ENCODE measurements around the gene EPHA2. TPM values are rescaled to one million over a fixed set of nuclear protein-coding genes. Genes with fewer than 3 reads are reported as not detected.

EPHA2 gene
- total RNA-seq, 1 experiment from 2014 or later: 248 TPM

DNA sequence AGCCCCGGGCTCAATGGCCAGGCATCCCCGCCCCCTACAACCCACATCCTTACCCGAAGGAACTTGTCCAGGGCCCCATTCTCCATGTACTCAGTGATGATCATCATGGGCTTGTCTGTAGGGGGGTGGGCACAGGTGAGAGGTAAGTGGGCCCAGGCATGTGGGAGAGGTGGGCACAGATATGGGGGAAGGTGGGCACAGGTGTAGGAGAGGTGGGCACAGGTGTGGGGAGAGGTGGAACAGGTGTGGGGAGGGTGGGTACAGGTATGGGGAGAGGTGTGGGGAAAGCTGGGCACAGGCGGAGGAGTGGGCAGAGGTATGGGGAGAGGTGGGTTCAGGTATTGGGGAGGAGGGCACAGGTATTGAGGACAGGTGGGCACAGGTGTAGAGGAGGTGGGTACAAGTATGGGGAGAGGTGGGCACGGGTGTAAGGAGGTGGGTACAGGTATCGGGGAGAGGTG is 23.5 kb downstream of the EPHA2 start:
- Mint-ChIP-seq H3K36me3 (ENCODE audit: insufficient read depth, unreplicated experiment) (peaks cover 100% of the 10 kb centered on the region), H3K4me1 (ENCODE audit: insufficient read depth, unreplicated experiment) (peaks cover 16% of the 10 kb centered on the region), H3K27me3 (ENCODE audit: insufficient read depth, unreplicated experiment) (no peaks in the 10 kb centered on the region), H3K27ac (ENCODE audit: low read depth, unreplicated experiment) (no peak overlapping the region), H3K4me3 (ENCODE audit: unreplicated experiment) (no peak overlapping the region), H3K9me3 (ENCODE audit: unreplicated experiment) (no peaks in the 10 kb centered on the region)
- POLR2A ChIA-PET: no interaction called here
- TF ChIP-seq, protein P1, sequence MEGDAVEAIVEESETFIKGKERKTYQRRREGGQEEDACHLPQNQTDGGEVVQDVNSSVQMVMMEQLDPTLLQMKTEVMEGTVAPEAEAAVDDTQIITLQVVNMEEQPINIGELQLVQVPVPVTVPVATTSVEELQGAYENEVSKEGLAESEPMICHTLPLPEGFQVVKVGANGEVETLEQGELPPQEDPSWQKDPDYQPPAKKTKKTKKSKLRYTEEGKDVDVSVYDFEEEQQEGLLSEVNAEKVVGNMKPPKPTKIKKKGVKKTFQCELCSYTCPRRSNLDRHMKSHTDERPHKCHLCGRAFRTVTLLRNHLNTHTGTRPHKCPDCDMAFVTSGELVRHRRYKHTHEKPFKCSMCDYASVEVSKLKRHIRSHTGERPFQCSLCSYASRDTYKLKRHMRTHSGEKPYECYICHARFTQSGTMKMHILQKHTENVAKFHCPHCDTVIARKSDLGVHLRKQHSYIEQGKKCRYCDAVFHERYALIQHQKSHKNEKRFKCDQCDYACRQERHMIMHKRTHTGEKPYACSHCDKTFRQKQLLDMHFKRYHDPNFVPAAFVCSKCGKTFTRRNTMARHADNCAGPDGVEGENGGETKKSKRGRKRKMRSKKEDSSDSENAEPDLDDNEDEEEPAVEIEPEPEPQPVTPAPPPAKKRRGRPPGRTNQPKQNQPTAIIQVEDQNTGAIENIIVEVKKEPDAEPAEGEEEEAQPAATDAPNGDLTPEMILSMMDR (IDR thresholded peaks at IDR 0.05; ENCODE audit: unreplicated experiment): no peak
- intact Hi-C loops (cut with micrococcal nuclease): no loop called here
- CTCF ChIA-PET: no interaction called here
- BruUV-seq (replicated peaks): no TSS peak
- no peak for DNase-seq (ENCODE audit: unreplicated experiment)

DNA sequence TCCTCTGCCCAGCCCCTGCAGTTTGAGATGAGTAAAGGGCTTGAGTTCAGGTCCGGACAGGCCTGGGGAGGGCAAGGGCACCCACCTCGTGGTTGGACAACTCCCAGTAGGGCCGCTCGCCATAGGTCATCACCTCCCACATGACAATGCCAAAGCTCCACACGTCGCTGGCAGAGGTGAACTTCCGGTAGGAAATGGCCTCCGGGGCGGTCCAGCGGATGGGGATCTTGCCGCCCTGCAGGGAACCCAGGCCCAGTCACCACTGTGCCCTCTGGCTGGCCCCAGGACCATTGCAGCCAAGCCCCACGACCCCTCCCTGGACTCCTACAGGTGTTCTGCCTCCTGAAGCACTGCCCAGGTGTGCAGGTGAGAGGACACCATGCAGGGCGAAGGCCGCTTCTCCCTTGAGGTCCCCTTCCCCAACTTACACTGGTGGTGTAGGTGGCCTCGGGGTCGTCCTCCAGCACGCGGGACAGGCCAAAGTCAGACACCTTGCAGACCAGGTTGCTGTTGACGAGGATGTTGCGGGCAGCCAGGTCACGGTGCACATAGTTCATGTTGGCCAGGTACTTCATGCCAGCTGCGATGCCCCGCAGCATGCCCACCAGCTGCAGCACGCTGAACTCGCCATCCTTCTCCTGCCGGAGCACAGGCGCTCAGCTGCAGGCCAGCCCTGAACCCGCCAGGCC is 24.1 kb downstream of the EPHA2 start:
- POLR2A ChIA-PET: interaction anchor here (0.7 kb wide), 1 partner anchor 98 kb away, joined by 3 read pairs; no protein-coding TSS in a partner anchor
- Mint-ChIP-seq H3K27me3 (ENCODE audit: insufficient read depth, unreplicated experiment) (no peaks in the 10 kb centered on the region), H3K4me1 (ENCODE audit: insufficient read depth, unreplicated experiment) (peaks cover 16% of the 10 kb centered on the region), H3K27ac (ENCODE audit: low read depth, unreplicated experiment) (no peak overlapping the region), H3K9me3 (ENCODE audit: unreplicated experiment) (no peaks in the 10 kb centered on the region), H3K4me3 (ENCODE audit: unreplicated experiment) (no peak overlapping the region), H3K36me3 (ENCODE audit: insufficient read depth, unreplicated experiment) (peaks cover 100% of the 10 kb centered on the region)
- intact Hi-C loops (cut with micrococcal nuclease): no loop called here
- BruUV-seq (replicated peaks): no TSS peak
- CTCF ChIA-PET: interaction anchor here (0.9 kb wide), 1 partner anchor 12 kb away, joined by 3 read pairs; no protein-coding TSS in a partner anchor
- TF ChIP-seq, protein P1 (IDR thresholded peaks at IDR 0.05; ENCODE audit: unreplicated experiment): no peak
- no peak for DNase-seq (ENCODE audit: unreplicated experiment)

DNA sequence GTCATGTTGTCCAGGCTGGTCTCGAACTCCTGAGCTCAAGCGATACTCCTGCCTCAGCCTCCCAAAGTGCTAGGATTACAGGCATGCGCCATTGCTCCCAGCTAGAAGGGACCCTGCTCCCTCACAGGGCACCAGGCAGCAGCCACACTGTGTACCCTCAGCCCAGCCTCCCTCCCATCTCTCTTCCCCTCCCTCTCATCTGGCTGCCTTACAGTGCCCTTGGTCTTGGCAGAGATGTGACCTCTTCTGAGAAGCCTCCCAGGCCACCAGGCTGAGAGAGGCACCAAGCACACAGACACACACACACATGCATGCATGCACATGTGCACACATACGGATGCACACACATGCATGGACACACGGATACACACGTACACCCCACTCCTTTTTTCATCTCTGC is 25.0 kb downstream of the EPHA2 start:
- no peaks in the 10 kb centered on the region for H3K9me3 Mint-ChIP-seq (ENCODE audit: unreplicated experiment)
- no peak for DNase-seq (ENCODE audit: unreplicated experiment)
- no peak overlapping the region for H3K27ac Mint-ChIP-seq (ENCODE audit: low read depth, unreplicated experiment)
- H3K36me3 Mint-ChIP-seq (ENCODE audit: insufficient read depth, unreplicated experiment): peaks cover 100% of the 10 kb centered on the region
- no peaks in the 10 kb centered on the region for H3K27me3 Mint-ChIP-seq (ENCODE audit: insufficient read depth, unreplicated experiment)
- BruUV-seq (replicated peaks): no TSS peak
- POLR2A ChIA-PET: no interaction called here
- peaks cover 18% of the 10 kb centered on the region for H3K4me1 Mint-ChIP-seq (ENCODE audit: insufficient read depth, unreplicated experiment)
- CTCF ChIA-PET: interaction anchor here (0.6 to 0.9 kb wide), 2 partner anchors 11 to 21 kb away, joined by 3 read pairs; no protein-coding TSS in a partner anchor
- TF ChIP-seq, protein P1 (IDR thresholded peaks at IDR 0.05; ENCODE audit: unreplicated experiment): no peak
- no peak overlapping the region for H3K4me3 Mint-ChIP-seq (ENCODE audit: unreplicated experiment)
- intact Hi-C loops (cut with micrococcal nuclease): no loop called here

DNA sequence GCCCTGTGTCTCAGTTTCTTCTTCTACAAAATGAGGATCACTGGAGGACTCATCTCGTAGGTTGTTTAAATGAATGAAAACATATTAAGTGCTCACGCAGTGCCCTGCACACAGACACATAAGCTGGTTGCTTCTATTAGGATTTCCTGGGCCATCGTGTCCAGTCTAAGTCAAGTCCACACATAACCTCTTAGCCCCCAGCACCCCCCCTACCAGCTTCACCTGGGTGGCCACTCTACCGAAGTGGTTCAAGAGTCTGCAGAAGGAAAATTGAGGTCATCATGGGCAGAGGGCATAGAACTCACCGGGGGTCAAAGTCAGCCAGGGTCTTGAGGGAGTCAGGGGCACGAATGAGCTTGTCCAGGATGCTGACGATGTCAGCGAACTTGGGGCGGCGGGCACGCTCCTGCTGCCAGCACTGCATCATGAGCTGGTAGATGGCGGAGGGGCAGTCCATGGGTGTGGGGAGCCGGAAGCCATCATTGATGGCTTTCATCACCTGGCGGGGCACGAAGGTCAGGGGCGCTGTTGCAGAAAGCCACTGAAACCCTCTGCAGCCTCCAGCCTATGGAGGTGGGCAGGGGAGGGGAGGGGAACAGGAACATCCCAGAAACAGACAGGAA is 25.8 kb downstream of the EPHA2 start:
- Mint-ChIP-seq H3K9me3 (ENCODE audit: unreplicated experiment) (no peaks in the 10 kb centered on the region), H3K27ac (ENCODE audit: low read depth, unreplicated experiment) (no peak overlapping the region), H3K36me3 (ENCODE audit: insufficient read depth, unreplicated experiment) (peaks cover 100% of the 10 kb centered on the region), H3K27me3 (ENCODE audit: insufficient read depth, unreplicated experiment) (no peaks in the 10 kb centered on the region), H3K4me3 (ENCODE audit: unreplicated experiment) (no peak overlapping the region), H3K4me1 (ENCODE audit: insufficient read depth, unreplicated experiment) (peaks cover 22% of the 10 kb centered on the region)
- ChIA-PET CTCF (no interaction called here), POLR2A (no interaction called here)
- TF ChIP-seq, protein P1 (IDR thresholded peaks at IDR 0.05; ENCODE audit: unreplicated experiment): no peak
- no TSS peak for BruUV-seq (replicated peaks)
- no peak for DNase-seq (ENCODE audit: unreplicated experiment)
- intact Hi-C loops (cut with micrococcal nuclease): no loop called here

Data from MCF 10A (cell line).